COLO668 (cell line): ENCODE data around the gene SNRNP48.

ENCODE experiments used
- DNase-seq: peaks from one replicate; lab custom pipeline; 2025; ENCODE audit not compliant: unreplicated experiment; lab: John Stamatoyannopoulos, UW

Gene SNRNP48

DNA sequence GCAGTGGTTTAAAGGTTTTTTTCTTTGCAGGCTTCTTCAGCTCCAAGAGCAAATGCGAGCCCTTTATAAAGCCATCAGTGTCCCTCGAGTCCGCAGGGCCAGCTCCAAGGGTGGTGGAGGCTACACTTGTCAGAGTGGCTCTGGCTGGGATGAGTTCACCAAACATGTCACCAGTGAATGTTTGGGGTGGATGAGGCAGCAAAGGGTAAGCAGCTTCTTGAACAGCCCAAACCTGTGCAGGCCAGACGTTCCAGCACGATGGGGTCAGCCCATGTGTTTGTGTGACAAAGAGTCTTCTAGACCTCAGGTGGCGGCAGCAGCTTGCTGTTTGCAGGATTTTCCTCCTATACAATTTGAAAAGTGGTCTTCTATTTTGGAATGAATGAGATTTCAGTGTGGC is 30.8 kb upstream of the SNRNP48 start:
- no peak for DNase-seq

GRCh38 chr6:7559651-7560385 is 30.2 kb upstream of the SNRNP48 start:
- DNase-seq = no peak

DNA sequence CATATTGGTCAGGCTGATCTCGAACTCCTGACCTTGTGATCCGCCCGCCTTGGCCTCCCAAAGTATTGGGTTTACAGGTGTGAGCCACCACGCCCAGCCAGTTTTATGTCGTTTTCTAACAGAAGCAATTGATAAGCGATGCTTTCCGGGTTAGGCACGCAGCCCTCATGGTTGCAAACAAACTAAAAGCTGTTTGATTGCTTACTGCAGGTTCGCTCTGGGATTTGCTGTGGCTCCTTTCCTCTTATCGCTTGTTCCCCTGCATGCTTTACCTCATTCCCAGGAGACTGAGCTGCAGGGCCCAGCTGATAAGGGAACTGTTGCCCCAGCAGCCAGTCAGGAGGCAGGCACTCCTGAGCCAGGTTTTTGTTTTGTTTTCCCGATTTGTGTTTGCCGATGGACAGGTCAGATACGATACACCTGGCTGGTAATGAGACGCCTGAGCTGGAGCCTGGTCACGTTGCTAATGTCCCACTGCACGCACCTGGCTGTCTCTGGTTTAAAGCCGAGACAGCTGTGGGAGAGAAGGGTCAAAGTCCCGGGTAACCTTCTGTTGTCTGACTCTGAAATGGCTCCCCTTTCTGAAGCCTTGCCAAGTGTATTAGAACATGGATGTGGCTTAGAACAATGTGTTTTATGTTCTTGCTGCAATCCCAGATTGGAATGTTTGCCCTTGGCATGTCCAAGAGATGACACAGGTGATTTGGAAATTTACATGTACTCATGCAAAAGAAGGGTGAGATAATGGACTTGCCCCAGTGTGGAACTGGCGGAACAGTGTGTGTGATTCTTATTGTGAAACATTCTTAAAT is 28.6 kb upstream of the SNRNP48 start:
- peak; percentile 89 for DNase-seq

- no peak for DNase-seq
Measured at GRCh38 chr6:7562769-7563168, 27.2 kb upstream of the SNRNP48 start.

- DNase-seq = no peak
Measured at GRCh38 chr6:7566107-7566506, 23.9 kb upstream of the SNRNP48 start.

GRCh38 chr6:7566617-7567173 is 23.3 kb upstream of the SNRNP48 start:
- DNase-seq = no peak

DNA sequence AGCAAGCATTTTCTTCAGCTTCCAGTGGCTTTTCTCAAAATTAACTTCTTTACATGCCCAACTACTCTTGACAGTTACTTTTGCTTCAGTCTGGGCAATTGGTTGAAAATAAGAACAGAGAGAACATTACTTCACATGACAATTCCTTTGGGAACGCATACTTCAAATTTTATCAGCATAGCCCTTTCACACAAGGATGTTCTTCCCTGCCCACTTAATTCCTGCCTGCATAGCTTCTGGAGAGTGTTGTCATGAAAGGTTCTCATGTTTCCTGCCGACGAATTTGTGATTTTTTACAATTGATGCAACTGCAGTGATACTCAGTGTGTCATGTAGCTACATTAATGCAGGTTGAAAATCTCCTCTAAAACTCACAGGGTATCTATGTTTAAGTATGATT is 22.0 kb upstream of the SNRNP48 start:
- DNase-seq = no peak

DNA sequence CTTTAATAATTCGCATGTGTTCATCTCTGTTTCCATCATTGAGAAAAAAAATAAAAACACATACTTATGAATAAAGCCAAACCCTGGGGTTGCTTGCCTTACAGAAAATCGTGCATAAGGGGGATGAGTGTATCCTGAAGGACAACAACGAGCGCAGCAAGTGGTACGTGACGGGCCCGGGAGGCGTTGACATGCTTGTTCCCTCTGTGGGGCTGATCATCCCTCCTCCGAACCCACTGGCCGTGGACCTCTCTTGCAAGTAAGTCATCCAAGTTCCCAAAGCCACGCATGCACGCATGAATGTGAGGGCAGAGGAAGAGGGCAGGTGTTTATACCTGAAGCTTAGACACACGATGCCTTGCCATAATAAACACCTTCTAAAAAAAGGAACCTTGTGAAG is 20.9 kb upstream of the SNRNP48 start:
- no peak for DNase-seq

DNA sequence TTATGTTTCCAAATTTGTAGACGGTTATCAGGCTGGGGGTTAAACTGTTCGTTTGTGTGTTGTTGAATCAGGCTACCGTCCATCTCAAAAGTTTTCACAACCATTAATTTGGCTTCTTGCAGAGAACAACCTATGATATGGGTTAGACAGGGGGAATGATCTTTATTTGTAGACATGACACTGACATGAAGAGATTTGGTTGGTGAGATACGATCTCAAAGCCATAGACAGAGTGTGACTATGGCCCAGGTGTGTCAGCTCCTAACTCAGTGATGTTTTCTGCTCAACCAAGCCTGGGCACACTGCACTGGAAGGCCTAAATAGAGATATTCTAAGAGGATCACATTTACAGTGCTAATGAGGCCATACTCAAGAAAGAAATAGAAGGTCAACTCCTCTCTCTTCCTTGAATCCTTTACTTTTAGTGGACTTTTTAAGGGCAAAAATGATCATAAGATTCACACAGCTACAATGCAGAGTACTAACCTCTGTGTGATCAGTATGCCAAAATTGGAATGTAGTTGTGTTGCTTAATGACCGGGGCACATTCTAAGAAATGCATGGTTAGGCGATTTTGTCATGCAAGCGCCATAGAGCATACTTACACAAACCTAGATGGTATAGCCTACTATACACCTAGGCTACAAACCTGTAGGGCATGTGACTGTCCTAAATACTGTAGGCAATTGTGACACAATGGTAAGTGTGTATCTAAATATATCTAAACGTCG is 17.6 kb upstream of the SNRNP48 start:
- no peak for DNase-seq

DNA sequence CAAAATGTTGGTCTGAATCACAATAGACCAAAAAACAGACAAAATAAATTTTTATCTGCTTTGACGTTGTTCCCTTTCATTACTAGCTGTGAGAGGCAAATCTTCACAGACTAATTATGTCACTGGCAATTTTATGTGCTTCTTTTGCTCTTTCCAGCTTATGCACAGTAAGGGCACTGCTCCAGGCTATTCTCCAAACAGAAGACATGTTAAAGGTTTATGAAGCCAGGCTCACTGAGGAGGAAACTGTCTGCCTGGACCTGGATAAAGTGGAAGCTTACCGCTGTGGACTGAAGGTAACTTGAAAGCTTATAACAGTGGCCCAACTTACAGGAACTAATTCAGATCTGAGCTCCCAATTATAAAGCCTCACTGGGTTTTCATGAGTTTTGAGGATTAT is 15.5 kb upstream of the SNRNP48 start:
- no peak for DNase-seq

DNA sequence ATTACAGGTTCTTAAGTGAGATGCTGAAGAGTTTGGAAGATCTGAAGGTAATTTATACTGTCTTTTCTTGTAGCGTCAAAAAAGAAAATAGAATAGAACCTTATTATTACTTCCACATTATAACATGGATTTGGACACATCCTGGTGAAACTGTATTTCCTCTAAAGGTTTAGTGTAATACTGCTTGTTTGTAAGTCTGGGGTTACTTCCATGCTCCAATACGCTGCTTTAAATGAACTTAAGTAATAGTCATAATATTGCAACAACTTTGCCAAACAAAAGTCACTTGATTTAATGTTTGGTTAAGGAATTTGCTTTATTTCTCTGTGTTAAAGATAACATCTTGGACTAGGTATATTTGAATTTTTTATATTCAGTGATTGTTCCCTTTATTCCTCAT is 11.5 kb upstream of the SNRNP48 start:
- DNase-seq = no peak

DNA sequence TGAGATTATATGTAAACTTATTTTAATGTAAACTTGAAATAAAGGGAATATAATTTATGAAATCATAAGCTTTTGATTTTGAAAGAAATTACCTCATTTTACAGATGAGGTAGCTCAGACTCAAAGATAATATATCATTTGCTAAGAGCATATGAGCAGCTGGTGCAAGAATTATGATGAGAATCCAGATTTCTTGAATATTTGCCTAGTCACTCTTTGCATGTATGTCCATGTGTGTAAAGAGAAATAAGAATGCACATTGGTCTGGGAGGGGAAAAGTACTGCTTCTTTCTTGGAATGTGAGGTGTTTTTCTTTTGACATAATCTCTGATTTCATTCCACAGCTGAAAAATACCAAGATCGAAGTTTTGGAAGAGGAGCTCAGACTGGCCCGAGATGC is 11.1 kb upstream of the SNRNP48 start:
- DNase-seq = no peak

DNA sequence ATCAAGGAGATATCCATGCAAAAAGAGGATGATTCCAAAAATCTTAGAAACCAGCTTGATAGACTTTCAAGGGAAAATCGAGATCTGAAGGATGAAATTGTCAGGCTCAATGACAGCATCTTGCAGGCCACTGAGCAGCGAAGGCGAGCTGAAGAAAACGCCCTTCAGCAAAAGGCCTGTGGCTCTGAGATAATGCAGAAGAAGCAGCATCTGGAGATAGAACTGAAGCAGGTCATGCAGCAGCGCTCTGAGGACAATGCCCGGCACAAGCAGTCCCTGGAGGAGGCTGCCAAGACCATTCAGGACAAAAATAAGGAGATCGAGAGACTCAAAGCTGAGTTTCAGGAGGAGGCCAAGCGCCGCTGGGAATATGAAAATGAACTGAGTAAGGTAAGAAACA is 10.1 kb upstream of the SNRNP48 start:
- DNase-seq = no peak

GRCh38 chr6:7580537-7580926 is 9.5 kb upstream of the SNRNP48 start:
- DNase-seq = no peak

GRCh38 chr6:7580927-7581618 is 8.9 kb upstream of the SNRNP48 start:
- no peak for DNase-seq

DNA sequence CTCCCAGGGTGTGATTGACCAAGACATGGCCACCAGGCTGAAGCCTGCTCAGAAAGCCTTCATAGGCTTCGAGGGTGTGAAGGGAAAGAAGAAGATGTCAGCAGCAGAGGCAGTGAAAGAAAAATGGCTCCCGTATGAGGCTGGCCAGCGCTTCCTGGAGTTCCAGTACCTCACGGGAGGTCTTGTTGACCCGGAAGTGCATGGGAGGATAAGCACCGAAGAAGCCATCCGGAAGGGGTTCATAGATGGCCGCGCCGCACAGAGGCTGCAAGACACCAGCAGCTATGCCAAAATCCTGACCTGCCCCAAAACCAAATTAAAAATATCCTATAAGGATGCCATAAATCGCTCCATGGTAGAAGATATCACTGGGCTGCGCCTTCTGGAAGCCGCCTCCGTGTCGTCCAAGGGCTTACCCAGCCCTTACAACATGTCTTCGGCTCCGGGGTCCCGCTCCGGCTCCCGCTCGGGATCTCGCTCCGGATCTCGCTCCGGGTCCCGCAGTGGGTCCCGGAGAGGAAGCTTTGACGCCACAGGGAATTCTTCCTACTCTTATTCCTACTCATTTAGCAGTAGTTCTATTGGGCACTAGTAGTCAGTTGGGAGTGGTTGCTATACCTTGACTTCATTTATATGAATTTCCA is 4.6 kb upstream of the SNRNP48 start:
- no peak for DNase-seq

- DNase-seq = no peak
Measured at GRCh38 chr6:7587631-7588100, 2.3 kb upstream of the SNRNP48 start.

- no peak for DNase-seq
Measured at GRCh38 chr6:7588506-7588905, 1.5 kb upstream of the SNRNP48 start.

GRCh38 chr6:7589221-7589620 is 777 bp upstream of the SNRNP48 start:
- DNase-seq = no peak

DNA sequence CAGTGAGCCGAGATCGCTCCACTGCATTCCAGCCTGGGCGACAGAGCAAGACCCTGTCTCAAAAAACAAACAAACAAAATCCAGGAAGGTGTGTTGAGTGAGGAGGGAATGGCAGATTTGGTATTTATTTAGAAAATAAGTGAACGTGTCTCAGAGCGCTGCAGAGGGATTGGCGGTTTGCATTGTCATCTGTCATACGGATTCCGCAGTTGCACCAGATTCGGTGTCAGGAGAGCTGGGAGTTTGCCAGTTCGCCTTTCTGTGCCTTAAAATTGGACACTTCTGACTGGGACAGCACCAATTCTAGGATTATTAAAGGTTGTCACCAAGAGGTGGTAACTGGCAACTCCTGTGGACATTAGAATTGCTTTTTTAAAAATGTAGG is 912 bp downstream of the SNRNP48 start:
- no peak for DNase-seq
